Measurements from ENCODE around the gene CALML6.

The CALML6 gene

DNA sequence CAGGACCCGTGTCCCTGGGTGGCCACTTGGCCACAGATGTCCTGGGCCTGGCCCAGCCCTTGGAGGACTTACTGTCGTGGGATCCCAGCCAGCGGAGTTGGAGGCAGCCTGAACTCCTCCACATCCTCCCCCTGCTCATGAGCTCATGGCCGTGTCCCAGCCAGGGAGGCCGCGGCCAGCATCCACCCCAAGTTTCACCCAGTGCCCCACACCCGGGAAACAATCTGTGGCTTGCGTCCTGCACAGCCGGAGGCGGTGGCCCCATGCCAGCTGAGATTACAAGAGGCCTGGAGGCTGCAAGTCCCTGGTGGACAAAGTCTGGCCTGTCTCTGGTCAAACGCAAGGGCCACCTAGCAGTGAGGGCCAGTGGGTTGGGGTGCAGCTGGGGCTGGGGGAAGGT is 31.5 kb downstream of the CALML6 start:
- DNase-seq: no peak

DNA sequence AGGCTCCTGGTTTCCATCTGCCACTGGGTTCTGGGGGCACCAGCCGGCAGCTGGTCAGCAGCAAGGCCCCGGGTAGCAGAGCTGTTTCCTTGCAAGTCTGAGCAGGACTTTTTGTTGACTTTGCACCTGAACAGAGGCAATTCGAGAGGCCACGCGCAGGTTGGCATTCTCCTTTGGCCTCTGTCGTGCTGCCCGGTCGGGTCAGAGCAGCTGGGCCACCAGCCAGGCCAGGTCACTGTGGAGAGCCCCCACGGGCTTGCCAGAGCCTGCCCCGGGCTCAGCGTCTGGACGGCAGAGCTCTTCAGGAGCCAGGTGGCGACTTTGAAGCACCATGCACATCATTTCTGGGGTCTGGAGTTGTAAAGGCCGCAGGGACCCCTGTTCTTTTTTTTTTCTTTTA is 32.4 kb downstream of the CALML6 start:
- DNase-seq: no peak

DNA sequence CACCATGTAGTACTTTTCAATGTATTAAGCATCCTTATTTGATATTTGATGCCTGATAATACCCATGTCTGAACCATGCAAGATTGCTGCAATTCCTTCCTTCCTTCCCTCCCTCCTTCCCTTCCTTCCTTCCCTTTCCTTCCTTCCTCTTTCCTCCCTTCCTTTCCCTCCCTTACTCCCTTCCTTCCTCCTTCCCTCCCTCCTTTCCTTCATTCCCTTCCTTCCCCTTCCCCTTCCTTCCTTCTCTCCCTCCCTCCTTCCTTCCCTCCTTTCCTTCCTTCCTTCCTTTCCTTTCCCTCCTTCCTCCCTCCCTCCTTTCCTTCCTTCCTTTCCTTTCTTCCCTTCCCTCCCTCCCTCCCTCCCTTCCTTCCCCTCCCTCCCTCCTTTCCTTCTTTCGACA is 33.7 kb downstream of the CALML6 start:
- DNase-seq: no peak

DNA sequence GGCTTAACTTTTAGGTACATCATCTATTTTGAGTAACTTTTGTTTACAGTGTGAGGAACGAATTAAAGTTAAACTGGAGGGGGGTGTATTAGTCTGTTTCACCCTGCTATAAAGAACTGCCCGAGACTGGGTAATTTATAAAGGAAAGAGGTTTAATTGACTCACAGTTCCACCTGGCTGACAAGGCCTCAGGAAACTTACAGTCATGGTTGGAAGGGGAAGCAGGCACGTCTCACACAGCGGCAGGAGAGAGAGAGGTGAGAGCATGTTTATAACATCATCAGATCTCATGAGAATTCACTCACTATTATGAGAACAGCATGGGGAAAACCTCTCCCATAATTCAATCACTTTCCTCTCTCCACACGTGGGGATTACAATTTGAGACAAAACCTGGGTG is 35.9 kb downstream of the CALML6 start:
- no peak for DNase-seq

DNA sequence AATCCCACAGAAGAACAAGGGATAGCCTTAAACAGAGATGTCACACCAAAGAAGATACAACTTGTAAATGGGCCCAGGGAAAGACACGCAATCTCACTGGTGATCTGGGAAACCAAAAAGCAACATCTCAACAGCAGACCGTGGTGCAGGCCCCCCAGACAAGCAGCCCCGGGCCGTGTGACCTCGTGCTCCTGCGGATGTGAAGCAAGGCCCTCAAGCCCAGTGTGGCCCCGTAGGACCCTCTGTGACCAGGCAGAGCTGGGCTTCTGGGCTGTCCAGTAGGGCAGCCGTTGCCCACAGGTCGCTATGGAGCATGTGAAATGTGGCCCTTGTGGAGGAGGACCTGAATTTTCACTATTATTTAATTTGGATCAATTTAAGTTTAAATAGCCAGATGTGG is 39.0 kb downstream of the CALML6 start:
- DNase-seq: no peak

DNA sequence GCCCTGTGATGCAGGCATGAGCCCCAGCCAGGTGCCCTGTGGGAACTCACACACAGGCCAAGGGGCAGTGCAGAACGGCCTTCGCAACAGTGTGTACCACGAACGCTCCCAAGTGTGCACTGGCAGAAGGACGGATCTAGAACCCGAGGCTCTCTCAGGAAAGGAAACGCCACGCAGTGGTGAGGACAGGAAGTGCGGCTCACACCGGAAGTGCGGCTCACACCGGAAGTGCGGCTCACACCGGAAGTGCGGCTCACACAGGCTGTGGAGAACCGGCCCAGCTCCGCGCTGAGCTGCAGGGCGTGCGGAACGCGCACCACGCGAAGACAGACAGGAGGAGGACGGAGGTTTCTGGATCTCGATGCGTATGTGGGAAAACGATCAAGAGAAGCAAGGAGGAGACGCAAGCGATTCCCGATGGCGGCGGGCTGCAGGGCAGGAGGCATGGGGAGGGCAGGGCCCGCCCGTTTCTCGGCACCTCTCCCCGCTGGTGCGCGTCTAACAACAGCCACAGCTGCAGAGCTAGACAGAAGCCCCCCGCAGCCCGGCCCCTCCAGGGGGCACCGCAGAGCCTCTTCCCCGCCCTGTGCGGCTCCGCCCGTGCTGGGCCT is 39.9 kb downstream of the CALML6 start:
- no peak for DNase-seq

DNA sequence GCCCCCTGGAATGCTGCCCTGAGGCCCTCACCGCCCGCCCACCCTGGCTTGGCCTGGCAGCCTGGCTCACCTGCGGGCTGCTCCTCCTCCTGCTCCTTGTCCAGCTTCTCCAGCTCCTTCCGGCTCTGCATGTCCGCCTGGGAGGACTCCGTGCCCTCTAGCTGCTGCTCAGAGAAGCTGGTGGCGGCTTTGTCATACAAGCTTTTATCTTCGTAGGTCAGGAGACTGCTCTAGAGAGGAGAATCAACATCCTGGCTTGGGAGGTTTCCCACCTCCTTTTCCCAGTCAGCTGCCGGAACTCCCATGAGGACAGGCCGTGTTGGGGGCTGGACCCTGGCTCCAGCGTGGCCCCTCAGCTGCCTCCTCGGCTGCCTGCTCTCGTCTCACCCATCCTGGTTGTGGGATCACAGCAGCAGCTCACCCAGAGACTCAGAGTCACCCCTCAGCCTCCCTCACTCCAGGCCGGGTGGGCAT is 40.6 kb downstream of the CALML6 start:
- no peak for DNase-seq

DNA sequence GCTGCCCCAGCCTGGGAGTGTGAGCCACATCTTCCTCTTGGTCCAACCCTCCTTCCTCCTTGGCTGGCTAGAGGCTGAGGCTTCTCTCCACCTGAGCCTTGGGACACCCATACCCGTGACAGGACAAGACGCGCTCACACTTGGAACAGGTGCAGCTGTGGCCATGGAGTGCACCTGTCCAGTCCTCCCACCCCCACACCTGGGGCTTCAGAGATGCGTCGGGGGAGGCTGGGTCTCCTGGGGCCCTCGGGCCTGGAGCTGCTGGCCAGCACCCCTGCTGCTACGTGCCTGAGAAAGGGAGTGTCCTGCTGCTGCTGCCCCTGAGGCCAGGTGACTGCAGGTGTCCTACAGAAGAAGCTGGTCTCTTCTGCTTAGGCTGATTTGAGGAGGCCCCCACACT is 41.0 kb downstream of the CALML6 start:
- DNase-seq: no peak

DNA sequence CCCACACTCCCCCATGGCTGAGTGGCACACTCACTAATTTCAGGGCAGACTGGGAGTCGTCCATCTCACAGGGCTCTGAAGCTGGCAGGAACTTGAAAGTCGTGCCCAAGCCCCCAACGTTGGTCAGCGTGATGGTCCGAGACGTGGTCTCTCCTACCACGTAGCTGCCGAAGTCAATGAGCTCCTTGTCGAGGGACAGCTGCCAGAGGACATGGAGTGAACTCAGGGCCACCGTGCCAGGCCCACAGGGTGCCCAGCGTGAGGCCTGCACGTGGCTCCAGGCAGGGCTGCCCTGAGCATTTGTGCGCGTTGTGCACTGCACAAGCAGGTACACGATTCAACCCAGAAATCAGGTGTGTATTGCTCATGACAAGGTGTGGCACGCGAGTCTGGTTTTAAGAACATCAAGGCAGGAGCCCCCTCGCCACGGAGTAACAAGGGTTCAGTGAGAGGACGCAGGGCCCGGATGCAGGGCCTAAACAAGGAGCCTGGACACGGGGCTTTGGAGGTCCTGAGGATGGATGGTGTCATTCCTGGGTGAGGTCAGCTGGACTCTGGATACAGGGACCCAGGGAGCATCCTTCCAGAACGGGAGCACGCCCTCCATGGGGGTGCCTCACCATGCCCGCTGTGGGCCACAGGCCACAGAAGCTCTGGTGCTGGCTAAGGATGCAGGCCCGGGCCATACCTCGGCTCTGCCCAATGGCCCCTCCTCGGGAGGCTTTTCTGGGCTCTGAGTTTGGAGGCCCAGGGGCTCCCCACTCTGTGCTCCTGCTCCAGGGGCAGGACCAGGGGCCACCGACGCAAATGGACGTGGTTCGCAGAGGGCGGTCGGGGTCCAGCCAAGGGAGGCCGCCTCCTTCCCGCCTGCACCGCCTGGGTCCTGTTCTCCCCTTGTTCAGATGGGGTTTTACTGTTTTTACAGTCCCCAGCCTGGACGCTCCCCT is 41.8 kb downstream of the CALML6 start:
- DNase-seq: no peak

DNA sequence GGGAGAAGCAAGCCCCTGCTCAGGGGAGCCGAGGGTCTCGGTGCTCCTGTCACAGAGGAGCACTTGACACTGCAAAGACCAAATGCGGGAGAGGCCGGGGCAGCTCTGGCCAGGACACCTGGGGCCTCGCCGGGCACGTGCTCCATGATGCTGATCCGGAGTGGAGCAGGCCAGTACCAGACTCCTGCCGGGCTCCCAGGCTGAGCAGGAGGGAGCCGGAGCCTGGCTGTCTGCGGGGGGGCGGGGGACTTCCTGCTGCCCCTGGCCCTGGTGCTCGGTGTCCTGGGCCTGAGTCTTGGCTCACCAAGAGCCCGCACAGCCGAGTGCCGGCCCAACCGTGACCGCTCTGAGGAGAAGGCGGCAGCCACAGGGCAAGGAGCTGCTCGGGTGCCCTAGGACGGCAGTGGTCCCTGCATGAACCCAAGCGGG is 42.5 kb downstream of the CALML6 start:
- DNase-seq: no peak

DNA sequence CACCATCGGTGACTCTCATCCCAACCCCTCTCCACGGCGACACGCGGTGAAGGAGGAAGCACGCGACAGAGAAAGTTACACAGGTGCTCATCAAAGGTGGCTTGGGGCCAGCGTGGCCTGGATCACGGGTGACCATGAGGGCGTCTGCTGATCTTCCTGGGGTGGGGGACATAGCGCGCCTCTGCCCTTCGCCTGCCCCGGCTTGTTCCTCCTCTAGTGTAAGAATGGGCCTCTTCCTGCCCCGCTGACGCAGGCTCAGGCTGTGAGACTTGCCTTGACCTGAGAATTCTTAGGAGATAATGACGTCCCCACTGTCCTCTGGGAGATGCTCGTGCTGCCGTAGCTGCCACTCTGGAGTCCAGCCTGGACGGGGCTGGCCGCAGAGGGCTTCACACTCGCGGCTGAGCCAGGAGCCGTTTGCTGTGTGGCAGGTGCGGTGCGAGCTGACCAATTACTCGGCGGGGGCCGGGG is 43.0 kb downstream of the CALML6 start:
- DNase-seq: no peak

DNA sequence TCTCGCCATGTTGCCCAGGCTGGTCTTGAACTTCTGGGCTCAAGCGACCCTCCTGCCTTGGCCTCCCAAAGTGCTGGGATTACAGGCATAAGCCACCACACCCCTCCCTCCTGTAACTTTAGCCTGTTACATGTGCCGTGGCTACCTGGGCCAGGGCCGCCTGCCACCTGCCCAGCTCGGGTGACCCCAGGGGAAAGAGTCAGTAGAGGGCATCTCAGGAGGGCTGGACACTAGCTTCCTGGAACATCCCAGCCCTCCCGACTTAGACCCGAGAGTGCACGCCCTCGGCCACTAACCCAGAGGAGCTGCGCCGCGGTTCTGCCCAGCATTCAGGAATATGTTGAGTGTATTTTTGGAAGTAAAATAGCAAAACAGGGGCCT is 44.4 kb downstream of the CALML6 start:
- no peak for DNase-seq

DNA sequence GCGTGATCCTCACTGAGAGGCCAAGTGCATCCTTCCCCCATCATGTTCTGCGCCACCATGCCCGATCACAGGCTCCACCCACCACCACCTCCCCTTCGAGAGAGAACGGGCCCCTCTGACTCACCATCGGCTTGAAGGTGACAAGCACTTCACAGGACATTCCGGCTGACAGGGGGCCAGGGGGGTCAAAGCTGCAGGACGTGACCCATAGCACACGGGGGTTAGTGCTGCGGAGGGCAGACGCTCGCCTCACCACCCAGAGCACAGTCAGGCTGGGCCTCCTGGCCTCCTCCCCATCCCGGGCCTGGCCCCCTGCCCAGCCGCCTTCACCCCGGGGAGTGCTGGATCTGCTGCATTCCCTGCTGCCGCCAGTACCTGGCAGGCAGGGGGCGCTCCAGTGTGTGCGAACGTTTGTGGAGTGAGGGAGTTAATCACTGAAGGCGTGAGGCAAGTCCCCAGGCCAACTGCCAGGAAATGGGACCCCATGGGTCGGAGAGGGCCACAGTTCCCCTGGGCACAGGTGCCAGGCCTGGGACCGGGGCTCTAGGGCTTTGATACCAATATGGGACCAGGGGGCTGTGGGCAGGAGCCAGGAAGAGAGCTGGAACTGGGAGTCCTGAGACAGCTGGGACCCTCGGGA is 44.9 kb downstream of the CALML6 start:
- DNase-seq: peak; percentile 72

DNA sequence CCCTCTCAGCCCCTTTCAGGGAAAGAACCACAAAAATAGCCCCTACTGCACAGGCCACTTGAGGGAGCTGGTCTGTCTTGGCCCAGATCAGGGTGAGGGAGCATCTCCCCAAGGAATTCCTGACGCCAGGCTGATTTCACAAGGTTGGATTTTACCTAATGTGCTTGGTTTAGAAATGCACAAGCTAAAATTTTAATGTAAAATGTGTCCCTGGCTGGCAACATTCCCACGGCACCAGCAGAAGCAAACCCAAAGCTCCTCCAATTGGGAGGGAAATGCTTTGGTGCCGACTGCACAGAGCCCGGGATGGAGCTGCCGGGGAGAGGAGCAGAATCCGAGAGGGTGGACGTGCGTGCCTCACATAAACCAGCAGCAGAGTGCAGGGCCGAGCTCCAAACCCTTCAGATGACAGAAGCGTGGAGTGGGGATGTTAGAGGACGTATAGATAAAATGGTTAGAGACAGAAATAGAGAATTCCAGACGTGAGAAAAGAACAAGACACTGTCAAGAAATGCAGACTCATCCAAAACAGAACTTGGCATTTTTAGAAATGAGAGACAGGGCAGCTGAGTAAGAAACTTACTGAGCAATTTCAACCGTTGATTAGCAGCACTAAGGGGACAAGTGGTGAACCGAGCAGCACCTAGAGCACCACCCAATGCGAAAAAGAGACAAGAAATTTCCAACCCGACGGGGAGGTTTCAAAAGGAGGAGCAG is 45.6 kb downstream of the CALML6 start:
- DNase-seq: no peak

DNA sequence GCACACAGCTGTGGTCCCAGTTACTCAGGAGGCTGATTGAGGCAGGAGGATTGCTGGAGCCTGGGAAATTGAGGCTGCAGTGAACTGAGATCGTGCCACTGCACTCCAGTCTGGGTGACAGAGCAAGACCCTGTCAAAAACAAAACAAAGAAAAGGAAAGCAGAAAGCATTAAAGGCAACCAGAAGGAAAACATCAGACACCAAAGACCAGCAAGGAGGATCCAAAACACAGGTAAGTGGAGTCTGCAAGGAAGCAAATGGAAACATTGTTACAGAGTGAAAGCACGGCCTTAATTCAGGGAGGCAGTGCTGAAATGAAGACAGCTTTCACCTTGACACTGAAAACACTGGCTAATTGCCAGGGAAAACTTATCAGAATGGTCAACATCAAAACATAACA is 47.7 kb downstream of the CALML6 start:
- DNase-seq: no peak

DNA sequence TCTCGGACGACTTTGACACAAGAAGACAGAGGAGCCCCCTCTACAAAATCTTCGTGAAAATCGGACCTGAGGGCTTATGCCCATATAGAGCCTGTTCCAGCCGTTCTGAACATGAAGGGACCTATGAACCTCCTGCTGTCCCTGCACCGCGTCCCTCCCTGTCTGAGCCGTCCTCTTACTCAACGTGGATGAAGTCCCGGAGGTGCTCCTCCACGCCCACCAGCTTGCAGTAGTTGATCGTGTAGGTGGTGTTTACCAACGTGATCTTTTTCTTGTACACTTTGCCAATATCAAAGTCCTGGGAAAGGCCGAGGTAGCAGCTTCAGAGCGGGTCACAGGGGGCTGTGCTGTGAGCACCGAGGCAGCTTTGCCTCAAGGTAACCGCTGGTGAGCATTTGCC is 48.5 kb downstream of the CALML6 start:
- no peak for DNase-seq

DNA sequence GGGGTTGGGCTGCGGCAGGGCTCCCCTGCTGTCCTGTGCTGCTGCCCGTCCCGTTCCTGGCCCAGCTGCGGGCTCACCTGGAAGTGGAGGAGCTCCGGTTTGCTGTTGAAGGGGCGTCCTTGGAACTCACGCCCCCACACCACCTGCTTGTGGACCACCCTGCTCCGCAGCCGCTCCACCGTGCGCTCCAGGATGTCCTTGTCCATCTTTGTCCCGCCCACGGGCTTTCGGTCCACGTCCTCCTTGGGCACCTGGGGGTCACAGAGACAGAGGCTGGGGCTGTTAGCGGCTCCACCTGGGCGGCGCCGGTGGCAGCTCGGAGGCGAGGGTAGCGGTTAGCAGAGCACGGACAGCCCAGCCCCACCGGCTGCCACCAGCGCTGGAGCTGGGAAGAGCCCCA is 49.8 kb downstream of the CALML6 start:
- no peak for DNase-seq

DNA sequence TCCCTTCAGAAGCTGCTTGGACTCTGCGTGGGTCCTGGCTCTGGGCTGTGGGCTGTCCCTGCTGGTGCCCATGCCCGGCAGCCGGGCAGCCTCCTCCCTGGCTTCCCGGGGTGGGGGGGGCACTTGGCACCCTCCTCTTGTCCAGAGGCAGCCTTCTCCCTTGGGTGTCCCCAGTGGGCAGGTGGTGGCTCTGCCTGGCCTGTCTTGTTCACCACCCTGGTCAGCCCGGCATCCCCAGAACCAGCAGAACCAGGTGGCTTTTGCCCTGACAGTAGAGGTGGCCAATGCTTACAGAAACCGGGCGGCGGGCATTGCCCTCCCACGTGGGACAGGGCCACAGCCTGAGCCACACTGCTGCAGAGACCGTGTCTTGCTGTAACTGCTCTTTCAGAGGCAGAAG is 50.5 kb downstream of the CALML6 start:
- DNase-seq: no peak

DNA sequence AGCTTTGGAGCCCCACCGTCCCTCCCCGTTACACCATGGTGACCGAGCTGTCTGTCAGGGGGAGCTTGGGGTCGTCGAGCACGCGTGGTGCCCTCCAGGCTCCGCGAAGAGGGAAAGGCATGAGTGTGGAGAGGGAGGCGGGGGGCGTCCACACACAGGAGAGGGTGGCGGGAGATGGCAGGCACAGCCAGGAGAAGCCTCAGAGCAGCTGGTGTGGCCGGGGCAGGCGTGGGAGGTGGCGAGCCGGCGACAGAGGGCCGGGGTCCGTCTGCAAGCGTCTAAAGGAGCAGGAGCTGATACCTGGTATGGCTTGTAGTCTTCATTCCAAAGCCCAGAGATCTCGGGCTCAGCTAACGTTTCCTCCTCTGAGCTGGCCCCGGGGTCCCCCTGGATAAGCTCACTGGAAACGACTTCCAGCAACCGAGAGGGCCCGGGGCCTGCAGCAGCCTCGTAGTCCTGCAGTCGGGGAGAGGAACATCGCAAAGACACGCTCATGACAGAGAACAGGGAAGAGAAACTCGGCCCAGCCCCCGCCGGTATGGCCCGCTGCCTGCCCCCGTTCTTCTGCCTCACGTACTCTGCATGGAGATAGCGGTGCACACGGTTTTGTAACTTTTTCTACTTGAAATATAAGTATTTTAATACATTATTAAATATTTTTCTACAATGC is 51.1 kb downstream of the CALML6 start:
- no peak for DNase-seq

All from fibroblast of skin of right biceps (primary cell).